ENCODE measurements around the gene CHST15.
A peak's percentile ranks its signal among the peaks of the same experiment; 100 is the strongest.
"Not testable (repeated sequence)": the region's sequence is repeated elsewhere in the genome, so short reads cannot be mapped to it uniquely, and the experiment has no call there.

The CHST15 gene

GRCh38 chr10:124035928-124036558 is 57.4 kb downstream of the CHST15 start:
- Histone ChIP-seq H3K27me3 (ENCODE audit: insufficient read depth, poor library complexity, severe bottlenecking) (no peaks in the 10 kb centered on the region), H3K4me3 (replicated peaks; ENCODE audit: insufficient read depth, low read length) (no peak overlapping the region), H3K27ac (replicated peaks) (peak overlapping the region; percentile 50)
- peak; percentile 81 to 95 for DNase-seq (ENCODE audit: low read depth in 1 of 2, low spot score in 1 of 2)
- peak; percentile 22; the same call in 1 of the 2 replicates for TF ChIP-seq SPI1 (IDR thresholded peaks at IDR 0.05; ENCODE audit: borderline replicate concordance, low read depth)
- TF ChIP-seq GABPA (IDR thresholded peaks at IDR 0.05; ENCODE audit: low read depth) = no peak
- peak; percentile 90 for TF ChIP-seq POLR2AphosphoS5 (IDR thresholded peaks at IDR 0.05; ENCODE audit: low read depth)
- TF ChIP-seq, protein P1, sequence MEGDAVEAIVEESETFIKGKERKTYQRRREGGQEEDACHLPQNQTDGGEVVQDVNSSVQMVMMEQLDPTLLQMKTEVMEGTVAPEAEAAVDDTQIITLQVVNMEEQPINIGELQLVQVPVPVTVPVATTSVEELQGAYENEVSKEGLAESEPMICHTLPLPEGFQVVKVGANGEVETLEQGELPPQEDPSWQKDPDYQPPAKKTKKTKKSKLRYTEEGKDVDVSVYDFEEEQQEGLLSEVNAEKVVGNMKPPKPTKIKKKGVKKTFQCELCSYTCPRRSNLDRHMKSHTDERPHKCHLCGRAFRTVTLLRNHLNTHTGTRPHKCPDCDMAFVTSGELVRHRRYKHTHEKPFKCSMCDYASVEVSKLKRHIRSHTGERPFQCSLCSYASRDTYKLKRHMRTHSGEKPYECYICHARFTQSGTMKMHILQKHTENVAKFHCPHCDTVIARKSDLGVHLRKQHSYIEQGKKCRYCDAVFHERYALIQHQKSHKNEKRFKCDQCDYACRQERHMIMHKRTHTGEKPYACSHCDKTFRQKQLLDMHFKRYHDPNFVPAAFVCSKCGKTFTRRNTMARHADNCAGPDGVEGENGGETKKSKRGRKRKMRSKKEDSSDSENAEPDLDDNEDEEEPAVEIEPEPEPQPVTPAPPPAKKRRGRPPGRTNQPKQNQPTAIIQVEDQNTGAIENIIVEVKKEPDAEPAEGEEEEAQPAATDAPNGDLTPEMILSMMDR (IDR thresholded peaks at IDR 0.05; ENCODE audit: insufficient read depth, low read length) = no peak

- no peak for DNase-seq (ENCODE audit: low read depth in 1 of 2, low spot score in 1 of 2)
- TF ChIP-seq POLR2AphosphoS5 (IDR thresholded peaks at IDR 0.05; ENCODE audit: low read depth) = no peak
- TF ChIP-seq, protein P1 (IDR thresholded peaks at IDR 0.05; ENCODE audit: insufficient read depth, low read length) = no peak
- no peak for TF ChIP-seq SPI1 (IDR thresholded peaks at IDR 0.05; ENCODE audit: borderline replicate concordance, low read depth)
- TF ChIP-seq, protein P2, sequence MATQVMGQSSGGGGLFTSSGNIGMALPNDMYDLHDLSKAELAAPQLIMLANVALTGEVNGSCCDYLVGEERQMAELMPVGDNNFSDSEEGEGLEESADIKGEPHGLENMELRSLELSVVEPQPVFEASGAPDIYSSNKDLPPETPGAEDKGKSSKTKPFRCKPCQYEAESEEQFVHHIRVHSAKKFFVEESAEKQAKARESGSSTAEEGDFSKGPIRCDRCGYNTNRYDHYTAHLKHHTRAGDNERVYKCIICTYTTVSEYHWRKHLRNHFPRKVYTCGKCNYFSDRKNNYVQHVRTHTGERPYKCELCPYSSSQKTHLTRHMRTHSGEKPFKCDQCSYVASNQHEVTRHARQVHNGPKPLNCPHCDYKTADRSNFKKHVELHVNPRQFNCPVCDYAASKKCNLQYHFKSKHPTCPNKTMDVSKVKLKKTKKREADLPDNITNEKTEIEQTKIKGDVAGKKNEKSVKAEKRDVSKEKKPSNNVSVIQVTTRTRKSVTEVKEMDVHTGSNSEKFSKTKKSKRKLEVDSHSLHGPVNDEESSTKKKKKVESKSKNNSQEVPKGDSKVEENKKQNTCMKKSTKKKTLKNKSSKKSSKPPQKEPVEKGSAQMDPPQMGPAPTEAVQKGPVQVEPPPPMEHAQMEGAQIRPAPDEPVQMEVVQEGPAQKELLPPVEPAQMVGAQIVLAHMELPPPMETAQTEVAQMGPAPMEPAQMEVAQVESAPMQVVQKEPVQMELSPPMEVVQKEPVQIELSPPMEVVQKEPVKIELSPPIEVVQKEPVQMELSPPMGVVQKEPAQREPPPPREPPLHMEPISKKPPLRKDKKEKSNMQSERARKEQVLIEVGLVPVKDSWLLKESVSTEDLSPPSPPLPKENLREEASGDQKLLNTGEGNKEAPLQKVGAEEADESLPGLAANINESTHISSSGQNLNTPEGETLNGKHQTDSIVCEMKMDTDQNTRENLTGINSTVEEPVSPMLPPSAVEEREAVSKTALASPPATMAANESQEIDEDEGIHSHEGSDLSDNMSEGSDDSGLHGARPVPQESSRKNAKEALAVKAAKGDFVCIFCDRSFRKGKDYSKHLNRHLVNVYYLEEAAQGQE (IDR thresholded peaks at IDR 0.05; ENCODE audit: insufficient replicate concordance, low read depth) = no peak
- no peak for TF ChIP-seq GABPA (IDR thresholded peaks at IDR 0.05; ENCODE audit: low read depth)
- Histone ChIP-seq H3K27me3 (ENCODE audit: insufficient read depth, poor library complexity, severe bottlenecking) (no peaks in the 10 kb centered on the region), H3K27ac (replicated peaks) (peak overlapping the region; percentile 50), H3K4me3 (replicated peaks; ENCODE audit: insufficient read depth, low read length) (no peak overlapping the region)
These were observed 58.0 kb downstream of the CHST15 start for GRCh38 chr10:124035306-124035927.

DNA sequence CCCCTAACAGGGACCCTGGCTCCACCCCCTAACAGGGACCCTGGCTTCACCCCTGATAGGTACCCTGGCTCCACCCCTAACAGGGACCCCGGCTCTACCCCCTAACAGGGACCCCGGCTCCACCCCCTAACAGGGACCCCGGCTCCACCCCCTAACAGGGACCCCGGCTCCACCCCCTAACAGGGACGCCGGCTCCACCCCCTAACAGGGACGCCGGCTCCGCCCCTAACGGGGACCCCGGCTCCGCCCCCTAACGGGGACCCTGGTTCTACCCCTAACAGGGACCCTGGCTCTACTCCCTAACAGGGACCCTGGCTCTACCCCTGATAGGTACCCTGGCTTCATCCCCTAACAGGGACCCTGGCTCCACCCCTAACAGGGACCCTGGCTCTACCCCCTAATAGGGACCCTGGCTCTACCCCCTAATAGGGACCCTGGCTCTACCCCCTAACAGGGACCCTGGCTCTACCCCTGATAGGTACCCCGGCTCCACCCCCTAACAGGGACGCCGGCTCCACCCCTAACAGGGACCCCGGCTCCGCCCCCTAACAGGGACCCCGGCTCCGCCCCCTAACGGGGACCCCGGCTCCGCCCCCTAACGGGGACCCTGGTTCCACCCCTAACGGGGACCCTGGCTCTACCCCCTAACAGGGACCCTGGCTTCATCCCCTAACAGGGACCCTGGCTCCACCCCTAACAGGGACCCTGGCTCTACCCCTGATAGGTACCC is 58.7 kb downstream of the CHST15 start:
- H3K27me3 ChIP-seq (ENCODE audit: insufficient read depth, poor library complexity, severe bottlenecking); H3K27ac ChIP-seq (replicated peaks); H3K4me3 ChIP-seq (replicated peaks; ENCODE audit: insufficient read depth, low read length); DNase-seq (ENCODE audit: low read depth in 1 of 2, low spot score in 1 of 2): not testable (repeated sequence)

DNA sequence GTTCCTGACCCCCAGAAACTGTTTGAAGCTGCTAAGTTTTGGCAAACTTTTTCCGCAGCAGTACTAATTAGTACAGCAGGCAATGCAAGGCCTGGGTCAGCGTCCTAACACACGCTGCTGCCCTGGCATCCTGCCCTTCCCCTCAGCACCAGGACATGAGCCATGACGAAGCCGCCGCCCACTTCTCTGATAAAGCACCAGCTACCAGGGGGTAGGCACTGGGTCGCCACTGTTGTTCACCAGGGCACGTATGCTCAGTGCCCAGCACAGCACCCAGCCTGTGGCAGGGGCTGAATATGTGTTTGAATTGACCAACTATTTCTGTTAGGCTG is 59.5 kb downstream of the CHST15 start:
- DNase-seq (ENCODE audit: low read depth in 1 of 2, low spot score in 1 of 2) = no peak
- Histone ChIP-seq H3K4me3 (replicated peaks; ENCODE audit: insufficient read depth, low read length) (no peak overlapping the region), H3K27ac (replicated peaks) (no peak overlapping the region), H3K27me3 (ENCODE audit: insufficient read depth, poor library complexity, severe bottlenecking) (no peaks in the 10 kb centered on the region)
- no peak for TF ChIP-seq SPI1 (IDR thresholded peaks at IDR 0.05; ENCODE audit: borderline replicate concordance, low read depth)
- no peak for TF ChIP-seq POLR2AphosphoS5 (IDR thresholded peaks at IDR 0.05; ENCODE audit: low read depth)
- TF ChIP-seq, protein P2 (IDR thresholded peaks at IDR 0.05; ENCODE audit: insufficient replicate concordance, low read depth) = no peak
- TF ChIP-seq, protein P1 (IDR thresholded peaks at IDR 0.05; ENCODE audit: insufficient read depth, low read length) = no peak
- TF ChIP-seq GABPA (IDR thresholded peaks at IDR 0.05; ENCODE audit: low read depth) = no peak
